NOMO-1 treated with DMSO at 0.1 percent for 48 hours (cell line): Measurements from ENCODE around the gene TAS1R2.
"Not testable (repeated sequence)": the region's sequence is repeated elsewhere in the genome, so short reads cannot be mapped to it uniquely, and the experiment has no call there.

Experiments used
- DNase-seq: peaks from one replicate; lab custom pipeline; 2025; ENCODE audit not compliant: unreplicated experiment; lab: John Stamatoyannopoulos, UW

The TAS1R2 gene

GRCh38 chr1:18869847-18870594 is 10.6 kb upstream of the TAS1R2 start:
- DNase-seq = no peak

- no peak for DNase-seq
These were observed 9.5 kb upstream of the TAS1R2 start for GRCh38 chr1:18868801-18869424.

- no peak for DNase-seq
These were observed 8.9 kb upstream of the TAS1R2 start for GRCh38 chr1:18868354-18868753.

GRCh38 chr1:18866846-18867245 is 7.4 kb upstream of the TAS1R2 start:
- DNase-seq = no peak

GRCh38 chr1:18866314-18866713 is 6.9 kb upstream of the TAS1R2 start:
- no peak for DNase-seq

- DNase-seq = no peak
These were observed 5.7 kb upstream of the TAS1R2 start for GRCh38 chr1:18865176-18865575.

GRCh38 chr1:18861590-18861989 is 2.1 kb upstream of the TAS1R2 start:
- DNase-seq = no peak

GRCh38 chr1:18861082-18861481 is 1.6 kb upstream of the TAS1R2 start:
- DNase-seq = no peak

- no peak for DNase-seq
These were observed 1.3 kb downstream of the TAS1R2 start for GRCh38 chr1:18858070-18858688.

- no peak for DNase-seq
These were observed 3.0 kb downstream of the TAS1R2 start for GRCh38 chr1:18856435-18856834.

- no peak for DNase-seq
These were observed 3.9 kb downstream of the TAS1R2 start for GRCh38 chr1:18855573-18855972.

- no peak for DNase-seq
These were observed 5.0 kb downstream of the TAS1R2 start for GRCh38 chr1:18854331-18855025.

- DNase-seq = no peak
These were observed 7.0 kb downstream of the TAS1R2 start for GRCh38 chr1:18852501-18852900.

GRCh38 chr1:18849261-18849711 is 10.2 kb downstream of the TAS1R2 start:
- DNase-seq = no peak

- not testable (repeated sequence) for DNase-seq
These were observed 11.7 kb downstream of the TAS1R2 start for GRCh38 chr1:18847723-18848122.

- DNase-seq = no peak
These were observed 19.3 kb downstream of the TAS1R2 start for GRCh38 chr1:18840145-18840544.

GRCh38 chr1:18836654-18837053 is 22.8 kb downstream of the TAS1R2 start:
- DNase-seq = no peak

GRCh38 chr1:18832319-18832718 is 27.1 kb downstream of the TAS1R2 start:
- not testable (repeated sequence) for DNase-seq

- no peak for DNase-seq
These were observed 27.8 kb downstream of the TAS1R2 start for GRCh38 chr1:18831656-18832055.

GRCh38 chr1:18830596-18830995 is 28.9 kb downstream of the TAS1R2 start:
- DNase-seq = no peak

GRCh38 chr1:18829671-18830070 is 29.8 kb downstream of the TAS1R2 start:
- DNase-seq = no peak

GRCh38 chr1:18828224-18828623 is 31.2 kb downstream of the TAS1R2 start:
- no peak for DNase-seq
